ENCODE measurements around the gene CCDC3. TPM values are rescaled to one million over a fixed set of nuclear protein-coding genes. Genes with fewer than 3 reads are reported as not detected.

CCDC3 gene
- polyA plus RNA-seq, 1 of the 3 experiments (the other 2 are of a cell fraction) = 0.02 TPM

GRCh38 chr10:12937527-12937926 lies 64.0 kb downstream of the CCDC3 start:
- TF ChIP-seq SMC3 (IDR thresholded peaks at IDR 0.05; ENCODE audit: low read depth, low read length) (no peak), MEF2A (IDR thresholded peaks at IDR 0.05; ENCODE audit: borderline replicate concordance, low read depth) (no peak), MAX (IDR thresholded peaks at IDR 0.05; ENCODE audit: low read depth) (no peak), USF2 (IDR thresholded peaks at IDR 0.05; ENCODE audit: borderline replicate concordance, low read depth, low read length) (no peak), JUND (IDR thresholded peaks at IDR 0.05) (no peak), NRF1 (IDR thresholded peaks at IDR 0.05; ENCODE audit: low read depth, low read length) (no peak), YY1 (IDR thresholded peaks at IDR 0.05; ENCODE audit: low read depth) (no peak)
- 30% methylated on average over 3 of the region's 3 CpGs for WGBS (ENCODE audit: low lambda C conversion rate)
- ChIA-PET POLR2A (no interaction called here), CTCF (interaction anchor here (0.9 to 1.6 kb wide), 4 partner anchors 8 to 155 kb away, joined by 3 to 4 read pairs (median 3); no protein-coding TSS in a partner anchor)
- Histone ChIP-seq H3K9ac (no peak overlapping the region), H3K27ac (ENCODE audit: low read depth in 2 of 2, low read length in 1 of 2) (no peak overlapping the region), H3K9me2 (no peaks in the 10 kb centered on the region), H4K20me1 (ENCODE audit: insufficient read depth) (no peaks in the 10 kb centered on the region), H3K79me2 (ENCODE audit: insufficient read depth) (no peaks in the 10 kb centered on the region), H3K4me1 (ENCODE audit: control insufficient read depth in 1 of 2, insufficient read depth in 2 of 2, low read depth in 1 of 2, low read length in 1 of 2) (no peaks in the 10 kb centered on the region), H3K9me3 (no peaks in the 10 kb centered on the region), H3F3A (replicated peaks; ENCODE audit: insufficient read depth) (no peaks in the 10 kb centered on the region), H3K27me3 (ENCODE audit: insufficient read depth) (no peaks in the 10 kb centered on the region), H3K4me2 (no peak overlapping the region), H2AFZ (ENCODE audit: low read depth) (no peak overlapping the region), H3K36me3 (replicated peaks in 1 of 2; ENCODE audit: control insufficient read depth in 1 of 2, insufficient read depth in 2 of 2, low read length in 1 of 2) (no peaks in the 10 kb centered on the region), H3K4me3 (ENCODE audit: low read depth in 2 of 2, low read length in 1 of 2) (no peak overlapping the region)
- DNase-seq = no peak

GRCh38 chr10:12934777-12935176 lies 66.7 kb downstream of the CCDC3 start:
- H2AFZ ChIP-seq (ENCODE audit: low read depth) = no peak overlapping the region
- no peak overlapping the region for H3K4me2 ChIP-seq
- H3K9ac ChIP-seq = no peak overlapping the region
- no peaks in the 10 kb centered on the region for H3K9me2 ChIP-seq
- no peaks in the 10 kb centered on the region for H3K36me3 ChIP-seq (replicated peaks in 1 of 2; ENCODE audit: control insufficient read depth in 1 of 2, insufficient read depth in 2 of 2, low read length in 1 of 2)
- no peaks in the 10 kb centered on the region for H3F3A ChIP-seq (replicated peaks; ENCODE audit: insufficient read depth)
- no peaks in the 10 kb centered on the region for H3K79me2 ChIP-seq (ENCODE audit: insufficient read depth)
- no peaks in the 10 kb centered on the region for H3K27me3 ChIP-seq (ENCODE audit: insufficient read depth)
- no peaks in the 10 kb centered on the region for H3K9me3 ChIP-seq
- 69% methylated on average over 4 of the region's 4 CpGs for WGBS (ENCODE audit: low lambda C conversion rate)
- no peak for DNase-seq
- ChIA-PET CTCF (interaction anchor here (1.3 kb wide), 1 partner anchor 33 kb away, joined by 3 read pairs; no protein-coding TSS in a partner anchor), POLR2A (no interaction called here)
- H3K4me3 ChIP-seq (ENCODE audit: low read depth in 2 of 2, low read length in 1 of 2) = no peak overlapping the region
- no peak for TF ChIP-seq CHD2 (IDR thresholded peaks at IDR 0.05; ENCODE audit: low read length, partially characterized antibody)
- no peak for TF ChIP-seq MAX (IDR thresholded peaks at IDR 0.05; ENCODE audit: low read depth)
- TF ChIP-seq RFX5 (IDR thresholded peaks at IDR 0.05; ENCODE audit: low read length) = no peak
- no peak for TF ChIP-seq GATA2 (CRISPR knock-in tag; IDR thresholded peaks at IDR 0.05)
- no peak for TF ChIP-seq POLR2AphosphoS5 (IDR thresholded peaks at IDR 0.05; ENCODE audit: low read depth, low read length)
- TF ChIP-seq USF1 (IDR thresholded peaks at IDR 0.05; ENCODE audit: borderline replicate concordance, low read depth) = no peak
- no peak for TF ChIP-seq YY1 (IDR thresholded peaks at IDR 0.05; ENCODE audit: low read depth)
- TF ChIP-seq RCOR1 (IDR thresholded peaks at IDR 0.05; ENCODE audit: low read length) = no peak
- TF ChIP-seq IRF3 (IDR thresholded peaks at IDR 0.05; ENCODE audit: low read depth, low read length) = no peak
- no peak for TF ChIP-seq TCF12 (IDR thresholded peaks at IDR 0.05)
- TF ChIP-seq SMC3 (IDR thresholded peaks at IDR 0.05; ENCODE audit: low read depth, low read length) = no peak
- TF ChIP-seq FOSL2 (IDR thresholded peaks at IDR 0.05; ENCODE audit: borderline replicate concordance, low read depth) = no peak
- H3K4me1 ChIP-seq (ENCODE audit: control insufficient read depth in 1 of 2, insufficient read depth in 2 of 2, low read depth in 1 of 2, low read length in 1 of 2) = no peaks in the 10 kb centered on the region
- H3K27ac ChIP-seq (ENCODE audit: low read depth in 2 of 2, low read length in 1 of 2) = no peak overlapping the region
- H4K20me1 ChIP-seq (ENCODE audit: insufficient read depth) = no peaks in the 10 kb centered on the region

All from SK-N-SH (cell line).